ENCODE data around the gene GJC1. TPM values are rescaled to one million over a fixed set of nuclear protein-coding genes. Genes with fewer than 3 reads are reported as not detected.

The GJC1 gene
- polyA plus RNA-seq, 1 donor = 8.2 TPM

- no peaks in the 10 kb centered on the region for H3K4me1 ChIP-seq (ENCODE audit: control insufficient read depth, insufficient read depth, low read length)
- DNase-seq = no peak
- WGBS (ENCODE audit: insufficient coverage, low lambda C conversion rate) = no CpG with 5 or more reads among the region's 1 CpG
Measured at GRCh38 chr17:44792276-44792675, 37.8 kb downstream of the GJC1 start.

GRCh38 chr17:44788139-44788538 is 41.9 kb downstream of the GJC1 start:
- Histone ChIP-seq H3K27me3 (ENCODE audit: control insufficient read depth, insufficient read depth, low read length) (no peaks in the 10 kb centered on the region), H3K4me1 (ENCODE audit: control insufficient read depth, insufficient read depth, low read length) (no peaks in the 10 kb centered on the region), H3K4me3 (ENCODE audit: low read length) (no peak overlapping the region), H3K36me3 (ENCODE audit: control insufficient read depth, insufficient read depth, low read length) (no peaks in the 10 kb centered on the region), H3K9me3 (ENCODE audit: control insufficient read depth, low read depth, low read length) (no peaks in the 10 kb centered on the region), H3K27ac (ENCODE audit: low read length) (no peak overlapping the region)
- no peak for DNase-seq
- WGBS (ENCODE audit: insufficient coverage, low lambda C conversion rate) = no CpG with 5 or more reads among the region's 7 CpGs

More at GRCh38 chr17:44792276-44792675, 37.8 kb downstream of the GJC1 start:
- Histone ChIP-seq H3K27me3 (ENCODE audit: control insufficient read depth, insufficient read depth, low read length) (no peaks in the 10 kb centered on the region), H3K27ac (ENCODE audit: low read length) (no peak overlapping the region), H3K36me3 (ENCODE audit: control insufficient read depth, insufficient read depth, low read length) (no peaks in the 10 kb centered on the region), H3K4me3 (ENCODE audit: low read length) (no peak overlapping the region), H3K9me3 (ENCODE audit: control insufficient read depth, low read depth, low read length) (no peaks in the 10 kb centered on the region)

DNA sequence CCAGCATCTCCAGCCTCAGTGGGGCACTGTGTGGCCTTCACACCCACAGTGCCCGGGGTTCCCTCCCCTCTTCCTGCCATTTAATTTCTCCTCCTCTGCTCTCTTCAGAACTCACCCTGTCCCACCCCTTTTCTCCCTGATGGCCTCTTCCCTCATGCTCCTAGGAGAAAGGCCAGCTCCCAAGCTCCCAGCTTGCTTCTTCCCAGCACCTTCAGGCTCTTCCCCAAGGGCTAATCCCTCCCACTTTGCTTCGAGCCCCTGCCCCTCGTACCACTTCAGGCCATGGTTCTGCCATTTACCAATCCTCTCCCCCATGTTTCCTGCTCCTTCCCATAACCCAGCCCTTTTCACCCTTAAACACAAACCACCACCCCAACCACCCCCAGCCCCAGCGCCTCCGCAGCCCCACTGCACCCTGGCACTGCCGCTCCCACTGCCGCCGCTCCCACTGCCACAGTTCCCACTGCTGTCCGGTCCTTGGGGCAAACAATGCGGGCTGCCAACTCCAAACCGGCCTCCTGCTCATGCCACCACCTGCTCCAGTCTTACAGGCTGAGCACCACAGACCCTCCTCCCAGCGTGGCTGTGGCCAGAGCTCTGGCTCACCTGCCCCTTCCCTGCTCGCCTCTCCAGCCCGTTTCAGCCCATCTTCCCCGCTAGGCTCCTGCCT is 42.7 kb downstream of the GJC1 start:
- Histone ChIP-seq H3K4me1 (ENCODE audit: control insufficient read depth, insufficient read depth, low read length) (no peaks in the 10 kb centered on the region), H3K36me3 (ENCODE audit: control insufficient read depth, insufficient read depth, low read length) (no peaks in the 10 kb centered on the region), H3K27me3 (ENCODE audit: control insufficient read depth, insufficient read depth, low read length) (no peaks in the 10 kb centered on the region), H3K27ac (ENCODE audit: low read length) (no peak overlapping the region), H3K9me3 (ENCODE audit: control insufficient read depth, low read depth, low read length) (no peaks in the 10 kb centered on the region), H3K4me3 (ENCODE audit: low read length) (no peak overlapping the region)
- WGBS (ENCODE audit: insufficient coverage, low lambda C conversion rate) = 53% methylated on average over 5 of the region's 15 CpGs
- no peak for DNase-seq

- no CpG with 5 or more reads among the region's 16 CpGs for WGBS (ENCODE audit: insufficient coverage, low lambda C conversion rate)
- no peak overlapping the region for H3K27ac ChIP-seq (ENCODE audit: low read length)
- DNase-seq = no peak
Measured at GRCh38 chr17:44786551-44787081, 43.5 kb downstream of the GJC1 start.

GRCh38 chr17:44785921-44786320 is 44.2 kb downstream of the GJC1 start:
- no peak overlapping the region for H3K27ac ChIP-seq (ENCODE audit: low read length)
- no peaks in the 10 kb centered on the region for H3K9me3 ChIP-seq (ENCODE audit: control insufficient read depth, low read depth, low read length)
- H3K36me3 ChIP-seq (ENCODE audit: control insufficient read depth, insufficient read depth, low read length) = no peaks in the 10 kb centered on the region
- H3K27me3 ChIP-seq (ENCODE audit: control insufficient read depth, insufficient read depth, low read length) = peaks cover 3% of the 10 kb centered on the region
- no peak overlapping the region for H3K4me3 ChIP-seq (ENCODE audit: low read length)
- WGBS (ENCODE audit: insufficient coverage, low lambda C conversion rate) = no CpG with 5 or more reads among the region's 7 CpGs
- DNase-seq = no peak
- no peaks in the 10 kb centered on the region for H3K4me1 ChIP-seq (ENCODE audit: control insufficient read depth, insufficient read depth, low read length)

More at GRCh38 chr17:44786551-44787081, 43.5 kb downstream of the GJC1 start:
- Histone ChIP-seq H3K4me1 (ENCODE audit: control insufficient read depth, insufficient read depth, low read length) (no peaks in the 10 kb centered on the region), H3K27me3 (ENCODE audit: control insufficient read depth, insufficient read depth, low read length) (peaks cover 3% of the 10 kb centered on the region), H3K9me3 (ENCODE audit: control insufficient read depth, low read depth, low read length) (no peaks in the 10 kb centered on the region), H3K36me3 (ENCODE audit: control insufficient read depth, insufficient read depth, low read length) (no peaks in the 10 kb centered on the region), H3K4me3 (ENCODE audit: low read length) (no peak overlapping the region)

GRCh38 chr17:44782326-44782850 is 47.7 kb downstream of the GJC1 start:
- peak overlapping the region; percentile 38 for H3K27ac ChIP-seq (ENCODE audit: low read length)
- H3K4me1 ChIP-seq (ENCODE audit: control insufficient read depth, insufficient read depth, low read length) = peaks cover 7% of the 10 kb centered on the region
- 70% methylated on average over 2 of the region's 11 CpGs for WGBS (ENCODE audit: insufficient coverage, low lambda C conversion rate)
- no peak overlapping the region for H3K4me3 ChIP-seq (ENCODE audit: low read length)
- peaks cover 11% of the 10 kb centered on the region for H3K27me3 ChIP-seq (ENCODE audit: control insufficient read depth, insufficient read depth, low read length)
- H3K36me3 ChIP-seq (ENCODE audit: control insufficient read depth, insufficient read depth, low read length) = no peaks in the 10 kb centered on the region
- no peak for DNase-seq
- peaks cover 5% of the 10 kb centered on the region for H3K9me3 ChIP-seq (ENCODE audit: control insufficient read depth, low read depth, low read length)

GRCh38 chr17:44781551-44782325 is 48.3 kb downstream of the GJC1 start:
- H3K9me3 ChIP-seq (ENCODE audit: control insufficient read depth, low read depth, low read length) = peaks cover 5% of the 10 kb centered on the region
- DNase-seq = peak in 1 of 2 donors; percentile 3
- WGBS (ENCODE audit: insufficient coverage, low lambda C conversion rate) = no CpG with 5 or more reads among the region's 17 CpGs
- H3K4me3 ChIP-seq (ENCODE audit: low read length) = no peak overlapping the region
- H3K36me3 ChIP-seq (ENCODE audit: control insufficient read depth, insufficient read depth, low read length) = no peaks in the 10 kb centered on the region
- H3K27ac ChIP-seq (ENCODE audit: low read length) = peak overlapping the region; percentile 38
- peaks cover 7% of the 10 kb centered on the region for H3K4me1 ChIP-seq (ENCODE audit: control insufficient read depth, insufficient read depth, low read length)
- peaks cover 15% of the 10 kb centered on the region for H3K27me3 ChIP-seq (ENCODE audit: control insufficient read depth, insufficient read depth, low read length)

- H3K36me3 ChIP-seq (ENCODE audit: control insufficient read depth, insufficient read depth, low read length) = no peaks in the 10 kb centered on the region
- H3K4me1 ChIP-seq (ENCODE audit: control insufficient read depth, insufficient read depth, low read length) = peaks cover 11% of the 10 kb centered on the region
- WGBS (ENCODE audit: insufficient coverage, low lambda C conversion rate) = no CpG with 5 or more reads among the region's 14 CpGs
- H3K27ac ChIP-seq (ENCODE audit: low read length) = no peak overlapping the region
- peaks cover 15% of the 10 kb centered on the region for H3K27me3 ChIP-seq (ENCODE audit: control insufficient read depth, insufficient read depth, low read length)
- H3K4me3 ChIP-seq (ENCODE audit: low read length) = no peak overlapping the region
- DNase-seq = peak in 1 of 2 donors; percentile 11
- H3K9me3 ChIP-seq (ENCODE audit: control insufficient read depth, low read depth, low read length) = peaks cover 5% of the 10 kb centered on the region
Measured at GRCh38 chr17:44780845-44781480, 49.1 kb downstream of the GJC1 start.

DNA sequence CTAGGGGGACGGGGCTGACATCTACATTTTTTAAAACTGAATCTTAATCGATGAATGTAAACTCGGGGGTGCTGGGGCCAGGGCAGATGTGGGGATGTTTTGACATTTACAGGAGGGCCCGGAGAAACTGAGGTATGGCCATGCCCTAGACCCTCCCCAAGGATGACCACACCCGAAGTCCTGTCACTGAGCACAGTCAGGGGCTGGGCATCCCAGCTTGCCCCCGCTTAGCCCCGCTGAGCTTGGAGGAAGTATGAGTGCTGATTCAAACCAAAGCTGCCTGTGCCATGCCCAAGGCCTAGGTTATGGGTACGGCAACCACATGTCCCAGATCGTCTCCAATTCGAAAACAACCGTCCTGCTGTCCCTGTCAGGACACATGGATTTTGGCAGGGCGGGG is 49.9 kb downstream of the GJC1 start:
- Histone ChIP-seq H3K27me3 (ENCODE audit: control insufficient read depth, insufficient read depth, low read length) (peaks cover 15% of the 10 kb centered on the region), H3K9me3 (ENCODE audit: control insufficient read depth, low read depth, low read length) (peaks cover 7% of the 10 kb centered on the region), H3K4me1 (ENCODE audit: control insufficient read depth, insufficient read depth, low read length) (peaks cover 14% of the 10 kb centered on the region), H3K4me3 (ENCODE audit: low read length) (no peak overlapping the region), H3K36me3 (ENCODE audit: control insufficient read depth, insufficient read depth, low read length) (no peaks in the 10 kb centered on the region), H3K27ac (ENCODE audit: low read length) (no peak overlapping the region)
- WGBS (ENCODE audit: insufficient coverage, low lambda C conversion rate) = 100% methylated on average over 1 of the region's 12 CpGs
- no peak for DNase-seq

Data from large intestine (tissue), 3 donors.